LoVo (cell line): Measurements from ENCODE around the gene COL12A1.
A peak's percentile ranks its signal among the peaks of the same experiment; 100 is the strongest.

Source experiments
- DNase-seq: peaks from one replicate; pipeline ENCODE4 v3.0.0-alpha.2; 2016; ENCODE audit warnings: low spot score

COL12A1 gene

DNA sequence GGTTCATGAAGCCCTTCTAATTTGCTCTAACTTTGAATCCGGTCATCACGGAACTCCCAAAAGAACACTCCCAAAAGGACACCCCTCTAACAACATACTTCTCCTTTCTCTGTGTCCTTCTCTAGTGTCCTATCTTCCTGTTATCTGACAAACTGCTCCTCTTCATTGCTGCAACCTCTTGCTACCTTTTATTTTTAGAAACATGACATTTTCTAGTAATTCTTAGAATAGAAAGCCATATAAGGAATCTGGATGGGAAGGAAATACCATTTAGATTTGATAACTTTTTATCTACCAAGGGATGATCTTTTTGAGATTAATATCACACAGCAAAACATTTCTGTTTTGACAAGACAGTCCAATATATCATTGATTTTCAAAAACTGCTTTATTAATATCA is 63.1 kb downstream of the COL12A1 start:
- DNase-seq = no peak

DNA sequence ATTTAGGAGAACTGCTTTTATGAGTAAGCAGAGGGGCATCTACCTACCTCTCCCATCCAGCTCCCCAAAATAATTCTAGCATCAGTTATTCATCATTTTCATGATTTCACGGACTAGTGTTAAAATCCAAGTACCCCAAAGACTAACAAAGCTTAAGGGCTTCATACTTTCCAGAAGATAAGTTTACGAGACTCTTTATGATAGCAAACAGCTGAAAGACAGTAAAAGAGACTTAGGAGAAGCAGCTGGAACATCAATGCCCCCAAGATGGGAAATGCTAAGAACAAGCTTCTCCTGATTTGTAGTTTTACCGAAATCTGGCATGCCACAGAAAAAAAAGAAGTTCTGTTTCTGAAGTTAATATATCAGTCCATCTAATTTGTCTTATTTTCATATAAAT is 70.0 kb downstream of the COL12A1 start:
- DNase-seq = no peak

DNA sequence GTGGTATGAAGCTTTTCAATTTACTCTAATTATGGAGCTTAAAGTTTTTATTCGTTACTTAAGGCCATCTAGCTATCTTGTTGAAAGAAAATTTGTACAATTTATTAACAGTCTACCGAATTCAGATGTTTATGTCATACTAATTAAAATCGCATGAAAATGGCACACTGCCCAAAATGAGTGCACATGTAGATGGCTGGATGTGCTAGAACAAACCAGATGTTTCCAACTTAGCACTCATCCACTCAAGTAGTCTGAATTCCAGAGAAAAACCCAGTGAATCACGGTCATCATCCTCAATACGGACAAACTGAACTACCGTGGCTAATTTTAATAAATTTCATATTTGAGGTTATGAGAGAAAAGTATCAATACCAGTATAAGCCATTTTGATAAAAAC is 70.4 kb downstream of the COL12A1 start:
- no peak for DNase-seq

GRCh38 chr6:75130784-75131183 is 75.1 kb downstream of the COL12A1 start:
- DNase-seq = no peak

- DNase-seq = no peak
Measured at GRCh38 chr6:75128878-75129570, 76.8 kb downstream of the COL12A1 start.

DNA sequence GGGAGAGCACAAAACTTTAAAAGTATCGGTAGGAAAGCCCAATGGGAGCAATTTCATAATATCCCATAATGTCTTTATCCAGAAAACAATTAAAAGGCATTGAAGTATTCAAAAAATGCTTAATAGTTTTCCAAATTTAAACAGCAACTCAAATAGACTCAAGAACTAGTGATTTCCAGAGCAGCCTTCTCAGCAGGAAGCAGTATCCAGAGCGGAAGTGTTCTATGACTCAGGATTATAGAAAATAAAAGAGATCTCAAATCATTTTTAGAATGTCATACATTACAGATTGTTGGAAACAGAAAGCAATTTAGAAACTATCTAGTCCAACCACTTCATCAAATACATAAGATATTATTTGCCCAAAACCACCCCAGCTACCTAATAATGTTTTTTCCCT is 79.3 kb downstream of the COL12A1 start:
- no peak for DNase-seq

GRCh38 chr6:75124983-75125382 is 80.9 kb downstream of the COL12A1 start:
- DNase-seq = no peak

DNA sequence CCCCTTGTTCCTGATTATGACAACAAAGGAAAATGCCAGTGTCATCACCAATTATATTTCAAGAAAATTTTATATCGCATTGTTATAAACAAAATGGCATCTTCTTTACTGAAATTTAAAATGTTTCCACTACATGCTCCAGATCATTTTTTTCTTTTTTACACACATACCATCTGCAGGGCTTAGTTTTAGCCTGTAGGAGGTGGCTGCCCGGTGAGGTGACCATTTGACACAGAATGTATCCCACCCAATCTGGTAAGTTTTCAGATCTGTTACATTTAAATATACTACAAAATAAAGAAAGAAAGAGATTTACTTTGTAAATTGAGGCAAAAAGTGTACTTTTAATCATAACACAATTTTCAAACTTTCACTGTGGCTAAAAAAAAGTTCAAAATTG is 81.8 kb downstream of the COL12A1 start:
- no peak for DNase-seq

- peak; percentile 5 for DNase-seq
Measured at GRCh38 chr6:75118925-75119515, 86.8 kb downstream of the COL12A1 start.

GRCh38 chr6:75117701-75118100 is 88.2 kb downstream of the COL12A1 start:
- no peak for DNase-seq

- DNase-seq = no peak
Measured at GRCh38 chr6:75116946-75117345, 88.9 kb downstream of the COL12A1 start.

GRCh38 chr6:75115481-75115880 is 90.4 kb downstream of the COL12A1 start:
- no peak for DNase-seq

GRCh38 chr6:75114806-75115205 is 91.0 kb downstream of the COL12A1 start:
- no peak for DNase-seq

GRCh38 chr6:75114195-75114594 is 91.7 kb downstream of the COL12A1 start:
- DNase-seq = no peak

- DNase-seq = no peak
Measured at GRCh38 chr6:75113446-75113845, 92.4 kb downstream of the COL12A1 start.

DNA sequence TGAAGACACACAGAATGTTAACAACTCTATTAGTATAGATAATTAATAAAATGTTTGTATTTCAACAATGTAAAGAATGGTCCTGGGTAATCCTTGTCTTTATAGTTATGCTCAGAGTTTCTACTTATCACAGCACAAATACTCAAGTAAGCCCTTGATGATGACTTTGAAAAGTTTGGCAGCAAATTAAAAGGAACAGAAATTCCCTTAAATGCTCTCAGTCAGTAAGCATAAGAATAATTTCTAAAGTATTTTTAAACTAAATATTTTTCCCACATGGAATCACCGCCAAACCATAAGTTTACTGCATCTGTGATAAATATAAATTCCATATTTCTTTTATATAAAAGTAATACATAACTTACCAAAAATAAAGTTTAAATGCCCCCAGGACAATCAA is 96.1 kb downstream of the COL12A1 start:
- no peak for DNase-seq

DNA sequence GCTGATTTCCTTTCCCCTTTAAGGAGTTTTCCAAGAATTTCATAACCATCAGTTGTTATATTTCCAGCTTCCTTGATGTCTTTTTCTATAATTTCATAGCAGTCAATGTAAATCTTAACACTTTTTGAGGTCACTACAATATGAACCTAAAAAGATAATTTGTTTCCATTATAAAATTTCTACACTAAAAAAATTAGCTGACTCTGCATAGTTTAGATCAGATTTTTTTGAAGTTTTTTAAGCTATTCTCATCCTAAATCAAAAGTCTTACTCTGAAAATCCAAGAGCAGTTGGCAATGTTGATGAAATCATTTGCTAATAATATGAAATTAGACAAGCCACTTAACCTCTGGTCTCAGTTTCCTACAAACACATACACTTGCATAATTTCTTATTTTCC is 96.8 kb downstream of the COL12A1 start:
- DNase-seq = no peak

DNA sequence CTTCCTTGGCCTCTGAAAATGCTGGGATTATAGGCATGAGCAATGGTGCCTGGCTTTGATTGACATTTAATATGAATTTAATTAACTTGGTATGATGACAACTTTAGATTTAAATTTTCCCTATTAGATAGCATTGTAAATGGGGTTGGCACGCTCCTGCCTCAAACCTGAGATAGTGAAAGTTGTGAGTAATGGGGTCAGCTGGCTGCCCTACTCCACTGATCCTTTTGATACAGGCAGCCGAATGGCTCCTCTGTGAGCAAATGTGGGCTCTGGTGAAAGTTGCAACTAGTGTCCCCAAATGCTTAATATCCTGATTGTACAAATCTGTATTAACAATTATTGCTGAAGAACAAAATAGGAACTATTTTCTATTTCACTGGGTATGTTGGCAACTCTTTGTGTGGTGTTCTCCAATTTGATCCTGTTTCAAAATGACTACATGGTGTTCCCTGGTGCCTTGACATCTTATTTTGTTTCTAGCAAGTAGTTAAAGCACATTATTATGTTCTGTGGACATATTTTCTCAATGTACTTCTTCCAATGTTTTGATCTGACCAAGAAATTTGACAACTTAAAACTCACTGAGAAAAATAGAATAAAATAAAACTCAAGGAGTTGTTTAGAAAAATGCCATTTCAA is 97.4 kb downstream of the COL12A1 start:
- no peak for DNase-seq

DNA sequence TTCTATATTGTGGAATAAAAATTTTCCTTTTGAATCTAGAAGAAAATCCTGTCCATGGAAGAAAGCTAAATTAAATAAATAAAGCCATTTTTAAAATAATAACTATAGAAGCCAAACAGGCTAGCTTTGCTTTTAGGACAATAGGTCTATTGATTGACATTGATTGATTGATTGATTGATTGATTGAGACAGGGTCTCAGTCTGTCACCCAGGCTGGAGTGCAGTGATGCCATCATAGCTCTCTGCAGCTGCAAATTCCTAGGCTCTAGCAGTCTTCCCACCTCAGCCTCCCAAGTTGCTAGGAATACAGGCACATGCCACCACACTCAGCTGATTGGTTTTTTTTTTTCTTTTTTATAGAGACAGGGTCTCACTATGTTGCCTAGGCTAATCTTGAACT is 97.9 kb downstream of the COL12A1 start:
- no peak for DNase-seq

GRCh38 chr6:75106426-75106825 is 99.4 kb downstream of the COL12A1 start:
- DNase-seq = no peak

- DNase-seq = no peak
Measured at GRCh38 chr6:75103431-75103830, 102.4 kb downstream of the COL12A1 start.

DNA sequence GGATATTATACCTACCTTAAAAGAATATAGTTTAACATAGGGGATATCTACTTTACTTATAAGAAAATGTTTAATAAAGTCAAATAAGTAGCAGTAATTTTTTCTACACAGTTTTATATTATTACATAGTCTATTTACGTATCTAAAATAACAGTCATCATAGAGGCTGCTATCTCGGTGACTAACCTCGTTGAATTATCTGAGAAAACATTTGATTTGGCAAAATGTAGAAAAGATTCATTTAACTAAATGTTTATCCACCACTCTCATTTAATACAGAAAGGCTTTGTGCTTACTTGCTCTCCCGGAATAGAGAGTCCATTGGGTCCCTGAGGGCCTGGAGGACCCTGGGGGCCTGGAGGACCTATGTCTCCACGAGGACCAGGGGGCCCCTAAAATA is 103.6 kb downstream of the COL12A1 start:
- no peak for DNase-seq

DNA sequence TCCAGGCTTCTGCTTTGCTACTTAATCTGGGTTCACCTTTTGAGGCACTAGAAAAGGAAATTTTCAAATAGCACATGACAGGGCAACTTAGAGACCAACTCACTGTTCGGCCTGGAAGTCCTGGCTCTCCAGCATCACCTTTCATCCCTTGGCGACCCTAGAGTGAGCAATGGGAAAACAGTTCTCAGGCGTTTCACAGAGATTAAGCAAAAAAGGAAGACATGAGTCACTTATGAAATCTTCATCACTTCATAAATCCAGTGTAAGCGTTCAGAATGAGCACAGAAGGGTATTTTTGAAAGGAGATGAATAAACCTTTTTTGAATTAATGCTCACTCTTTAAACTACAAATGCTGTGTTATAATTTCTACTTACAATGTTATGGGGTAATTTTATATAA is 104.0 kb downstream of the COL12A1 start:
- DNase-seq = no peak

DNA sequence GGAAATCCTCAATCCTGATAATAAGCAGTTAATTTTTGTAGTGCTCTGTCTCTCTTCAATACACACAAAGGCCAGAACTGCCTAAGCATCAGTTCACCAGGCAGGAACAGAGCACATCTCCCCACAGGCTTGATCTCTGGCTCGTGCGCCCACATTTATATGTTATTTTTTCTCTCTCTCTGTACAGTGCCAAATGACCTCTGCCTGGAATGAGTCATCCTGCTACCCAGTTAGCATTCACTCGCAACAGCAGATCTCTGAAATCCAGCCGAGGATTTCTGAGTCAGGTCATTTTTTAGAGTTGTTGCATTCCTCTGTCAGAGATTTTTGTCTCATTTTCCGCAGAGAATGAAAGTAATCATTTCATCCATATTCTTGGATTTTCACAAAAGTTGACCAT is 107.1 kb downstream of the COL12A1 start:
- peak; percentile 70 for DNase-seq
